Spleen (tissue), 7 donors: ENCODE results near the gene RHOT2.

Source experiments
- CTCF ChIP-seq, 11 experiments: fragments of 200-600 bp in 7 of 11; fragments of 450-650 bp in 4 of 11; sonication (generic) in 4 of 11; IDR thresholded peaks in 8 of 11; conservative IDR thresholded peaks in 3 of 11; 1 replicate in 7 of 11; 2 replicates in 4 of 11; pipeline versions ENCODE4 v1.4.0 to v1.8.0; 2016 to 2021; ENCODE audit warnings: antibody characterized with exemption in 11 of 11, inconsistent platforms in 4 of 11, mild to moderate bottlenecking in 1 of 11
- POLR2A ChIP-seq, 3 donors: fragments of 450-650 bp; IDR thresholded peaks; one replicate each; pipeline ENCODE4 v1.5.1; 2017; ENCODE audit warnings: antibody characterized with exemption in 3 of 3, mild to moderate bottlenecking in 1 of 3
- POLR2AphosphoS5 ChIP-seq, 3 donors: sonication (generic); formaldehyde crosslinking; IDR thresholded peaks; one replicate each; pipeline ENCODE4 v1.5.1; 2017; ENCODE audit warnings: antibody characterized with exemption in 3 of 3
- donor health status: DM: no; HTN: no; CAD: no; lungs with moderate emphysema.
- donor health status: DM: no; HTN: no; CAD: no.
- donor health status: DM: no; HTN: no; CAD: no.

DNA sequence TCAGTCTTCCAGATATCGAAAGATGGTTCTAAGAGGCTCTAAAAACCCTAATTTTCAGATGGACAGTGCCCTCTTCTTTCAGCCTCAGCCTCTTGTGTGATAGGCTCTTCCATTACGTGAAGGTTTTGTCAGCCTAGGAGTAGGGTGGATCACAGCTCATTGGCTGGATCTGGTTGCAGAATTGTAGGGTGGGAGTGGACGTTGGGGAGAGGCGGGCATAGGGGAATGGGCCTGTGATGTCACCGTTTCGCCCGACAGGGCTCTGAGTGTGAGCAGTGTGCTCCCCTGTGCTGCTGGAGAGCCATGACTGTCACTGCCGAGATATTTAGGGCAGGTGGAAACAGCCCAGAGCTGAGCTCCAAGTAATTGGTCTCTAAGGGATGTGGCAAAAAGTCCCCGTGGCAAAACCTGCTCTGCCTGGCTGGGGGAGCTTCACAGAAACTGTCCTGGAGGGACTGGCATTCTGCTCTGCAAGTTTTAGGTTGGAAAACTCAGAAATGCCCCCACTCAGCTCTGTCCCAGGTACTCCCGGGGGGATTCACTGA is 43.3 kb upstream of the RHOT2 start:
- TF ChIP-seq CTCF (IDR thresholded peaks at IDR 0.05 in 8 of 11, conservative IDR thresholded peaks at IDR 0.05 in 3 of 11) (no peak), POLR2A (IDR thresholded peaks at IDR 0.05) (no peak), POLR2AphosphoS5 (IDR thresholded peaks at IDR 0.05) (no peak)
